Jurkat, Clone E6-1 (cell line): Measurements from ENCODE around the gene JAK3.
A peak's percentile ranks its signal among the peaks of the same experiment; 100 is the strongest.
"Not testable (repeated sequence)": the region's sequence is repeated elsewhere in the genome, so short reads cannot be mapped to it uniquely, and the experiment has no call there.

Experiments used
- DNase-seq: peaks from one replicate; pipeline ENCODE4 v3.0.0-alpha.2; 2011; ENCODE audit warnings: low read depth, low spot score
- H3K4me3 ChIP-seq: 2 replicates; pipeline ENCODE4 v1.5.1; 2011; ENCODE audit warnings: mild to moderate bottlenecking, low read length, control low read depth, moderate library complexity

The JAK3 gene

DNA sequence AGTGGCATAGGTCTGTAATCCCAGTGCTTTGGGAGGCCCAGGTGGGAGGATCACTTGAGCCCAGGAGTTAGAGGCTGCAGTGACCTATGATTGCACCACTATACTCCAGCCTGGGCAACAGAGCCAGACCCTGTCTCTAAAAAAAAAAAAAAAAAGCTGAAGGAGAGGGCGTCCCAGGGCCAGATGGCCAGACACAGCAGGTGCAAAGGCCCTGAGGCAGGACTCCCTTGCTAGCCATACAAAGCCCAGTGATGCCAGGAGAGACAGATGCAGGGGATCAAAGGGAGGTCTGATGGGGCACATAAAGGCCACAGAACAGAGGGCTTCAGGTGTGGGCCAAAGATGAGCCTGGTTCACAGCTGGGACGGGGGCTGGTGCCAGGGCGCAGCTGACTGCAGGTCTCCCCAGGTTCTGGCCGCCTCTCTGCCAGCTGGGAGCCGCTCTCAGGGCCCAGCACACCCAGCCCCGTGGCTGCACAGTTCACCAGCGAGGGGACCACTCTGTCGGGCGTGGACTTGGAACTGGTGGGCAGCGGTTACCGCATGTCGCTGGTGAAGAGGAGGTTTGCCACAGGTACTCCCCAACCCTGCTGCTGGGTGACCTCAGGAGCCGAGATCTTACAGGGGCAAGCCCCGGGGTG lies 60.4 kb downstream of the JAK3 start:
- H3K4me3 ChIP-seq: no peak overlapping the region
- no peak for DNase-seq

DNA sequence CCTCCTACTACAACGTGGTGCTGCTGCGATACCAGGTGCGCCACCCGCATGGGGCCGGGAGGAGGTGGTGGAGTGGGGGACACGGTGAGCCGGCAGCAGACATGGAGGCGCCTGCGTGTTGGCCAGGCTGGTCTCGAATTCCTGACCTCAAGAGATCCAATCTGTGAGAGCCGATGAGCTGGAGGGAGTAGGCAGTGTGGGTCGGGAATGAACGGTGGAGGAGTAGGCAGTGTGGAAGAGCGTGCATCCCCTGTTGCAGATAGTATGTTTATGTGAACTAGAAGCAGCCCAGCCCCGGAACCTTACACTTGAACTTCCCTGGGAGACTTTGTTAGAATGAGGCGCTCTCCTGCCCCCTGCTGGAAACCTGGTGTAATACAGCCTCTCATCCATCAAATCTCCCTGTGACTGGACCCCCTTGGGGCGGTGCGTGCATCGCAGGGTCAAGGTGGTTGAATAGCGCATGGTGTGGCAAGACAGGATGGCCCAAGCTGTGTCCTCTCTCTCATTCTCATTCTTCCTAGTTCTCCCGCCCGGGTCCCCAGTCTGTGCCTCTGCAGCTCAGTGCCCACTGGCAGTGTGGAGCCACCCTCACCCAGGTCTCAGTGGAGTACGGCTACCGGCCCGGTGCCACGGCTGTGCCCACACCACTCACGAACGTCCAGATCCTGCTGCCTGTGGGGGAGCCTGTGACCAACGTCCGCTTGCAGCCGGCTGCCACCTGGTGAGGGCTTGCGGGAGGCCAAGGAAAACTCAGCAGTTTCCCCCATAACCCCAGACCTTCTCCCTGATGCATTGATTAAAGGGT lies 63.4 kb downstream of the JAK3 start:
- DNase-seq: peak; percentile 63
- no peak overlapping the region for H3K4me3 ChIP-seq

DNA sequence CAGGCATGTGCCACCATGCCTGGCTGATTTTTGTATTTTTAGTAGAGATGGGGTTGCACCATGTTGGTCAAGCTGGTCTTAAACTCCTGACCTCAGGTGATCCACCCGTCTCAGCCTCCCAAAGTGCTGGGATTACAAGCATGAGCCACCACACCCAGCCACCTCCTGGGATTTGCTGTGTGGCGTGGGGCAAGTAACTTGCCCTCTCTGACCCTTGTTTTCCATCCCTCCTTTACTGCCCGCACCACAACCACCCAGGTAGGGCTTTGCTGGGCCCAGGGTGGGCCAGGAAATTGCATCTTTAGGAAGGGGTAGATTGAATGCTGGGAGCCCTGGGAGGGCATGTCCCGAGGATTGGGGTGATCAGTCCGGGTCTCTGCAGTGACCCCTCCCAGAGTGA lies 64.1 kb downstream of the JAK3 start:
- H3K4me3 ChIP-seq, DNase-seq: not testable (repeated sequence)

DNA sequence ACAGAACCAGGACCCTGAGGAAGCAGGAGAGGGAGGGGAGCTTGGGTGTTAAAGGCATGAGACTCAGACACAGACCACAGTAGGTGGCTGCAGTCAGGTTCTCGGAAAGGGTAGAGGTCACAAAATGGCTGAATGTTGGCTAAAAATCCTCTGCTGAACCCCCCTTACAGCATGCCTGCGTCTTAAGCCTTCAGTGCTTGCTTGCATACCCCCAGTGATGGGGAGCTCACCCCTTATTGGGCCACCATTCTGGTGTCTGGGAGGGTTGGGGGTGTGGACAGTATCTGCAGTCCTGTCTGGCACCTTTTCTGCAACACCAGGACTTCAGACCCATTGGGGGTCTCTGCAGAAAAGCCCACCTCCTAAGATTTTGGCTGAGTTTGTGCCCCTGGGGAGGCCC lies 67.0 kb downstream of the JAK3 start:
- H3K4me3 ChIP-seq: no peak overlapping the region
- no peak for DNase-seq

DNA sequence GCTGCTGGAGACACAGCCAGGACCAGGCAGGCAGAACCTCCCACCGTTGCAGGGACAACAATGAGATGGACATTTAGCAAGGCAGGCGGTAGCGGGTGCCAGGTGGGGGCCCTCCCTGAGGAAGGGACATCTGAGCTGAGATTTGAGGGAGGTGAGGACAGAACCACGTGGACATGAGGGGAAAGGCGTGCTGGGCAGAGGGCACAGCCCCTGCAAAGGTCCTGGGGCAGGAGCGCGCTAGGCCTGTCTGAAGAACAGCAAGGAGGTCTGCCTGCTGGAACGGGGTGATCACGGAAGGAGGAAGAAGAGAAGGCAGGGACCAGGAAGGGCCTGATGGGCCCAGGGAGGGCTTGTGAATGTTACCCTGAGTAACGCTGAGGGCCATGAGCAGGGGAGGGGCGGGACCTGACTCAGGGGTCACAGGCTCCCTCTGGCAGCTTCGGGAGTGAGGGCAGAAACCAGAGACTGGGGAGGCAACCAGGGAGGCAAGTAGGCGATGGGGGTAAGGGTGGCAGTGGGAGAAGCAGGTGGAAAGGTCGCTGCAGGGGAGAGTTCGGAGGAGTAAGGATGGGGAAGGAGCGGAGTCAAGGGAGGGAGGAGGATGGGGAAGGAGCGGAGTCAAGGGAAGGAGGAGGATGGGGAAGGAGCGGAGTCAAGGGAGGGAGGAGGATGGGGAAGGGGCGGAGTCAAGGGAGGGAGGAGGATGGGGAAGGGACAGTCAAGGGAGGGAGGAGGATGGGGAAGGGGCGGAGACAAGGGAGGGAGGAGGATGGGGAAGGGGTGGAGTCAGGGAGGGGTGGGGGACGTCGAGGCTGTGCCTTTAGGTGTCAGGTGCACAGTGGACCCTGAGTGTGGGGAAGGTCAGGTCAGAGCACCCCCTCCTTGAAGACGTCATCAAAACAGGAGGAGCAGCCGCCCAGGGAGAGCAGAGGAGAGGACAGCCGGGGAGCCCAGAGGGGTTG lies 68.5 kb downstream of the JAK3 start:
- H3K4me3 ChIP-seq: no peak overlapping the region
- DNase-seq: no peak

DNA sequence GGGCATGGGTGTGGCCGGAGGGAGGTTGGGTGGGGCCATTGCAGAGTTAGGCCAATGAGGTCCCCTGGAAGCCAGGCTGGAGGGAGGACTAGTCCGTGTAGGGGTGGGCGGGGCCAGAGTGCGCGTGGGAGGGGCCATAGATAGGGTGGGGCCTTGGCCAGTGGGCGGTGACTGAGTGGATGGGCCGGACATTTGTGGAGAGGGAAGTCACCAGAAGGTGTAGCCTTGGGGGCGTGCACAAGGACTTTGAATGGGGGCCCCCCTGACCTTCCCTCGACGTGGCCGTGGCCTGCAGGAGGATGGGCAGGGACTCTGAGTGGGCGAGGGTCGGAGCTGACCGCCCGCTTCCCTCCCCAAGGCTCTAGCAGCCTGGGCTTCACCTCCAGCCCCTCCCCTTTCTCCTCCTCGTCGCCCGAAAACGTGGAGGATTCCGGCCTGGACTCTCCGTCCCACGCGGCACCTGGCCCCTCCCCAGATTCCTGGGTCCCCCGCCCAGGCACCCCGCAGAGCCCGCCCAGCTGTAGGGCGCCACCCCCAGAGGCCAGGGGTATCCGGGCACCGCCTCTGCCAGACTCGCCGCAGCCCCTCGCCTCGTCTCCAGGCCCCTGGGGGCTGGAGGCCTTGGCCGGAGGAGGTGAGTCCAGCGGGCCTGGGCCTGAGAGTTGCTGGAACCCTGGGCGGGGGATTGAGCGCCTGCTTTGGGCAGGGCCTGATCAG lies 69.4 kb downstream of the JAK3 start:
- no peak overlapping the region for H3K4me3 ChIP-seq
- DNase-seq: no peak

DNA sequence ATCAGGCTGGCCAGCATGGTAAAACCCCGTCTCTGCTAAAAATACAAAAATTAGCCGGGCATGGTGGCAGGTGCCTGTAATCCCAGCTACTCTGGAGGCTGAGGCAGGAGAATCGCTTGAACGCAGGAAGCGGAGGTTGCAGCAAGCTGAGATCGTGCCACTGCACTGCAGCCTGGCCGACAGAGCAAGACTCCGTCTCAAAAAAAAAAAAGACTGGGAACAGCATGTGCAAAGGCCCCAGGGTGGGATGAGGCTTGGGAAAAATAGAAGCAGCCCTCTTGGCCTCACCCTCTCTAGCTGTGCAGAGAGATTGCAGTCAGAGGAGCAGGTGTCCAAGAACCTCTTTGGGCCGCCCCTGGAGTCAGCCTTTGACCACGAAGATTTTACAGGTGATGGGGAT lies 69.9 kb downstream of the JAK3 start:
- H3K4me3 ChIP-seq, DNase-seq: not testable (repeated sequence)

DNA sequence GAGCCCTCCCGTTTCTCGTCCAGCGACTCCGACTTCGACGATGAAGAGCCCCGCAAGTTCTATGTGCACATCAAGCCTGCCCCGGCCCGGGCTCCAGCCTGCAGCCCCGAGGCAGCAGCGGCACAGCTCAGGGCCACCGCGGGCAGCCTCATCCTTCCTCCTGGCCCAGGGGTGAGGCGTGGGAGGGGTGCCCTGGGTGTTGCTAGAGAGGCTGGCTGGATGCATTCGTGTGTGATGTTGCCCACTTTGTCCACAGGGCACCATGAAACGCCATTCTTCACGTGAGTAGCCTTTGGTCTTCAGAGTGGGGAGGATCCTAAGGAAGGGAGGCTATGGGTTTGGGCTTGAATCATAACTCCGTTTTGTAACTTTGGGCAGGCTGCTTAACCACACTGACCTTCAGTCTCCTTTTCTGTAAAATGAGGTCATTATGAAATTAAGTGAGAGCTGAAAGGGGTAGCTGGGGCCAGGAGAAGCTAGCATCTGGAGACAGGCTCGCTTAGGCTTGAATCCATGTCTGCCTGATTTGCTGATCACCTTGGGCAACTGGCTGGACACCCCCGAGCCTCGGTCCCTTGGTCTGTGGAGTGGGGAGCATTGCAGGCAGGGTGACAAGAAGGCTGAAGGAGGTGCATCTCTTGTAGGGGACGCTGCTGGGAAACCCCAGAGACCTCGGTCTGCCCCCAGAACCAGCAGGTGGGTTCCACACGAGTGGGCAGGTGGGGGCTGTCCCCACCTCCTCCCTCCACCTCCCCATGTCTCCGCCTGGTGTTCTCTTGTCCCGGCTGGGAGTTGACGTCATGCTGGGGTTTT lies 71.6 kb downstream of the JAK3 start:
- no peak overlapping the region for H3K4me3 ChIP-seq

DNA sequence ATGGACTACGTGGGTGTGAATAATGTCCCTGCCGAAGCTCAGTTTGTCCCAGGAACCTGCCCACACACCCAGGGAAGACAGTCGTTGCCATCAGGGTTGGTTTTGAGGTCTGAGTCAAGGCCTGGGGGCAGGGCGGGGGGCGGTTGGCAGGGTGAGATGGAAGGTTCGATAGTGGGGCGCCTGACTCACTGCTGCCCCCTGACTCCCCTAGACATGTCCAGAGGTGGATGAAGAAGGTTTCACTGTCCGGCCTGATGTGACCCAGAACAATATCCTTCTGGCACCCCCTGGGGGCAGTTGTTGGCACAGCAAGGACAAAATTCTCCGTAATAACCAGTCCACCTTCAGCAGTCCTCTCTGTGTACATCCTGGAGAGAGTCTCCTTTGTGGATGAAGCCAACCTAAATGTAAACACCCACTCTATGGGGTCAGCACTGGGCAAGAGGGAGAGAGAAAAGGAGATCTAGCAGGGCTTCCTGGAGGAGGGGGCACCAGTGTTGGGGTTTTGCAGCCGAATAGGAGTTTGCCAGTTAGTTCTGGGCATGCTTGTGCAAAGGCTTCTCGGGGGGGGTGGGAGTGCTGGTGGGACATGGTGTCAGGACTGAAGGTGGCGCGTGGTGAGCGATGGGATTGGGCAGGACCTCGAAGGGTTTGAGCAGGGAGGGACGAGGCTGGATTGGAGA lies 72.4 kb downstream of the JAK3 start:
- H3K4me3 ChIP-seq: no peak overlapping the region
- DNase-seq: no peak

More for the DNA sequence above, 71.6 kb downstream of the JAK3 start:
- DNase-seq: no peak
